ENCODE data around the gene CBX4. TPM values are rescaled to one million over a fixed set of nuclear protein-coding genes. Genes with fewer than 3 reads are reported as not detected.

Gene CBX4
- total and polyA plus RNA-seq, 2 of the 13 experiments (the other 11 are each of a cell fraction or from before 2014, with no cell fraction given), result 25.8 to 50.8 TPM

DNA sequence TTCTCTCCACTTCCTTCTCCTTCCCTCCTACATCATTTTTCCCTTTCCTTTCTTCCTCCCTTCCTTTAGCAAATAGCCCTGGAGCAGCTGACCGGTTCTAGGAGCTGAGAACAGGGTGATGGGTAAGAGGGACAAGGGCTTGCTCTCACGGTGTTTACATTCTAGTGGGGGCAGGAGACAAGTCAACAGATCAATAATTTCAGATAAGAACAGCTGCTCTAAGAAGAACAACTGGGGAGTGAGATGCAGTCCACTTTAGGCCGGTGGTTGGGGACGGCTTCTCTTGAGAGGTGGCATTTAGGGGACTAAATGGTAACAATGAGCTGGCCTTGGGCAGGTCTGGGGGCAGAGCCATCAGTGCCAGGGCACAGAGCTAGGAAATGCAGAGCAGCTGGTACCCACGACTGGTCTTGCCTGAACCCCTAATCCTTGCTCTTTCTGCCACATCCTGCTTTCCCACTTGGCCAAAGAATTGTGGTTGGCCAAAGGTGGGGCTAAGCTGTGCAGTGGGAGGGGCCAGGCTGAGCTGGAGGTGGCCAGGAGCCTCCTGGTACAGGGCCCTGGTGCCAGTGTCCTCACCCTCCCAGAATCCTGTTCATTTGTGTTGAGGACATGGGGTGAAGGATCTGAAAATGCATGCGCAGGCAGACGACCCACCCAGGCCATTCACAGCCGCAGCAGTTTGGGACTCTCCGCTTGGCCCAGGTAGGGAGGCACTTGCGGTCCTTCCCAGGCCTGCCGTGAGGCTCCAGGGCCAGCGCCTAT is 17.7 kb downstream of the CBX4 start (continued):
- TF ChIP-seq, protein P1, sequence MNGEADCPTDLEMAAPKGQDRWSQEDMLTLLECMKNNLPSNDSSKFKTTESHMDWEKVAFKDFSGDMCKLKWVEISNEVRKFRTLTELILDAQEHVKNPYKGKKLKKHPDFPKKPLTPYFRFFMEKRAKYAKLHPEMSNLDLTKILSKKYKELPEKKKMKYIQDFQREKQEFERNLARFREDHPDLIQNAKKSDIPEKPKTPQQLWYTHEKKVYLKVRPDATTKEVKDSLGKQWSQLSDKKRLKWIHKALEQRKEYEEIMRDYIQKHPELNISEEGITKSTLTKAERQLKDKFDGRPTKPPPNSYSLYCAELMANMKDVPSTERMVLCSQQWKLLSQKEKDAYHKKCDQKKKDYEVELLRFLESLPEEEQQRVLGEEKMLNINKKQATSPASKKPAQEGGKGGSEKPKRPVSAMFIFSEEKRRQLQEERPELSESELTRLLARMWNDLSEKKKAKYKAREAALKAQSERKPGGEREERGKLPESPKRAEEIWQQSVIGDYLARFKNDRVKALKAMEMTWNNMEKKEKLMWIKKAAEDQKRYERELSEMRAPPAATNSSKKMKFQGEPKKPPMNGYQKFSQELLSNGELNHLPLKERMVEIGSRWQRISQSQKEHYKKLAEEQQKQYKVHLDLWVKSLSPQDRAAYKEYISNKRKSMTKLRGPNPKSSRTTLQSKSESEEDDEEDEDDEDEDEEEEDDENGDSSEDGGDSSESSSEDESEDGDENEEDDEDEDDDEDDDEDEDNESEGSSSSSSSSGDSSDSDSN (CRISPR knock-in tag; IDR thresholded peaks at IDR 0.05), result peak; percentile 68
- TF ChIP-seq ZNF607 (CRISPR knock-in tag; IDR thresholded peaks at IDR 0.05; ENCODE audit: borderline replicate concordance) (0 out of 2 replicates have a peak, but pooled peaks have one; percentile 21), ZBTB7B (CRISPR knock-in tag; IDR thresholded peaks at IDR 0.05) (peak; percentile 96), HMGA1 (CRISPR knock-in tag; conservative IDR thresholded peaks at IDR 0.05) (no peak), ZNF292 (CRISPR knock-in tag; IDR thresholded peaks at IDR 0.05; ENCODE audit: borderline replicate concordance, low read depth) (peak; percentile 89; the same call in 1 of the 2 replicates), ZNF788 (CRISPR knock-in tag; IDR thresholded peaks at IDR 0.05; ENCODE audit: borderline replicate concordance) (peak; percentile 58; the same call in 1 of the 2 replicates), KDM1A (CRISPR knock-in tag; IDR thresholded peaks at IDR 0.05) (peak; percentile 85; the same call in 1 of the 2 replicates), ZNF460 (CRISPR knock-in tag; IDR thresholded peaks at IDR 0.05; ENCODE audit: borderline replicate concordance) (peak; percentile 60; the same call in 1 of the 2 replicates), ZNF205 (CRISPR knock-in tag; IDR thresholded peaks at IDR 0.05) (peak; percentile 92), ZNF335 (CRISPR knock-in tag; IDR thresholded peaks at IDR 0.05) (0 out of 2 replicates have a peak, but pooled peaks have one; percentile 9), ISX (CRISPR knock-in tag; conservative IDR thresholded peaks at IDR 0.05) (no peak), ZBTB42 (CRISPR knock-in tag; IDR thresholded peaks at IDR 0.05) (peak; percentile 95), ZNF652 (CRISPR knock-in tag; IDR thresholded peaks at IDR 0.05; ENCODE audit: borderline replicate concordance, low read depth) (peak; percentile 44; the same call in 1 of the 2 replicates), ZNF451 (CRISPR knock-in tag; IDR thresholded peaks at IDR 0.05) (no peak), TBX2 (CRISPR knock-in tag; IDR thresholded peaks at IDR 0.05; ENCODE audit: borderline replicate concordance) (peak; percentile 76; the same call in 1 of the 2 replicates), MZF1 (CRISPR knock-in tag; IDR thresholded peaks at IDR 0.05; ENCODE audit: borderline replicate concordance) (no peak), MIER2 (CRISPR knock-in tag; IDR thresholded peaks at IDR 0.05) (peak; percentile 79), NONO (IDR thresholded peaks at IDR 0.05) (no peak), NONO (CRISPR knock-in tag; conservative IDR thresholded peaks at IDR 0.05) (peak; percentile 65)
- TF ChIP-seq, protein P2, sequence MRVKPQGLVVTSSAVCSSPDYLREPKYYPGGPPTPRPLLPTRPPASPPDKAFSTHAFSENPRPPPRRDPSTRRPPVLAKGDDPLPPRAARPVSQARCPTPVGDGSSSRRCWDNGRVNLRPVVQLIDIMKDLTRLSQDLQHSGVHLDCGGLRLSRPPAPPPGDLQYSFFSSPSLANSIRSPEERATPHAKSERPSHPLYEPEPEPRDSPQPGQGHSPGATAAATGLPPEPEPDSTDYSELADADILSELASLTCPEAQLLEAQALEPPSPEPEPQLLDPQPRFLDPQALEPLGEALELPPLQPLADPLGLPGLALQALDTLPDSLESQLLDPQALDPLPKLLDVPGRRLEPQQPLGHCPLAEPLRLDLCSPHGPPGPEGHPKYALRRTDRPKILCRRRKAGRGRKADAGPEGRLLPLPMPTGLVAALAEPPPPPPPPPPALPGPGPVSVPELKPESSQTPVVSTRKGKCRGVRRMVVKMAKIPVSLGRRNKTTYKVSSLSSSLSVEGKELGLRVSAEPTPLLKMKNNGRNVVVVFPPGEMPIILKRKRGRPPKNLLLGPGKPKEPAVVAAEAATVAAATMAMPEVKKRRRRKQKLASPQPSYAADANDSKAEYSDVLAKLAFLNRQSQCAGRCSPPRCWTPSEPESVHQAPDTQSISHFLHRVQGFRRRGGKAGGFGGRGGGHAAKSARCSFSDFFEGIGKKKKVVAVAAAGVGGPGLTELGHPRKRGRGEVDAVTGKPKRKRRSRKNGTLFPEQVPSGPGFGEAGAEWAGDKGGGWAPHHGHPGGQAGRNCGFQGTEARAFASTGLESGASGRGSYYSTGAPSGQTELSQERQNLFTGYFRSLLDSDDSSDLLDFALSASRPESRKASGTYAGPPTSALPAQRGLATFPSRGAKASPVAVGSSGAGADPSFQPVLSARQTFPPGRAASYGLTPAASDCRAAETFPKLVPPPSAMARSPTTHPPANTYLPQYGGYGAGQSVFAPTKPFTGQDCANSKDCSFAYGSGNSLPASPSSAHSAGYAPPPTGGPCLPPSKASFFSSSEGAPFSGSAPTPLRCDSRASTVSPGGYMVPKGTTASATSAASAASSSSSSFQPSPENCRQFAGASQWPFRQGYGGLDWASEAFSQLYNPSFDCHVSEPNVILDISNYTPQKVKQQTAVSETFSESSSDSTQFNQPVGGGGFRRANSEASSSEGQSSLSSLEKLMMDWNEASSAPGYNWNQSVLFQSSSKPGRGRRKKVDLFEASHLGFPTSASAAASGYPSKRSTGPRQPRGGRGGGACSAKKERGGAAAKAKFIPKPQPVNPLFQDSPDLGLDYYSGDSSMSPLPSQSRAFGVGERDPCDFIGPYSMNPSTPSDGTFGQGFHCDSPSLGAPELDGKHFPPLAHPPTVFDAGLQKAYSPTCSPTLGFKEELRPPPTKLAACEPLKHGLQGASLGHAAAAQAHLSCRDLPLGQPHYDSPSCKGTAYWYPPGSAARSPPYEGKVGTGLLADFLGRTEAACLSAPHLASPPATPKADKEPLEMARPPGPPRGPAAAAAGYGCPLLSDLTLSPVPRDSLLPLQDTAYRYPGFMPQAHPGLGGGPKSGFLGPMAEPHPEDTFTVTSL (CRISPR knock-in tag; IDR thresholded peaks at IDR 0.05; ENCODE audit: borderline replicate concordance), result peak; percentile 93
- TF ChIP-seq, protein P3, sequence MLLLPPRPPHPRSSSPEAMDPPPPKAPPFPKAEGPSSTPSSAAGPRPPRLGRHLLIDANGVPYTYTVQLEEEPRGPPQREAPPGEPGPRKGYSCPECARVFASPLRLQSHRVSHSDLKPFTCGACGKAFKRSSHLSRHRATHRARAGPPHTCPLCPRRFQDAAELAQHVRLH (CRISPR knock-in tag; IDR thresholded peaks at IDR 0.05; ENCODE audit: borderline replicate concordance, low read depth), result peak; percentile 23; the same call in 1 of the 2 replicates
- TF ChIP-seq, protein P4, sequence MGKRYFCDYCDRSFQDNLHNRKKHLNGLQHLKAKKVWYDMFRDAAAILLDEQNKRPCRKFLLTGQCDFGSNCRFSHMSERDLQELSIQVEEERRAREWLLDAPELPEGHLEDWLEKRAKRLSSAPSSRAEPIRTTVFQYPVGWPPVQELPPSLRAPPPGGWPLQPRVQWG (CRISPR knock-in tag; IDR thresholded peaks at IDR 0.05; ENCODE audit: borderline replicate concordance, low read depth), result no peak
